PC-9 (cell line): ENCODE data around the gene BHLHA15. TPM values are rescaled to one million over a fixed set of nuclear protein-coding genes. Genes with fewer than 3 reads are reported as not detected.
"Not testable (repeated sequence)": the region's sequence is repeated elsewhere in the genome, so short reads cannot be mapped to it uniquely, and the experiment has no call there.

Experiments
- BruUV-seq: library from RNA; stranded (reverse); fragments of 400-500 nt; replicated peaks from 2 replicates; lab custom pipeline; 2021; lab: Mats Ljungman, UMichigan
- CTCF ChIA-PET: fragments of 300-600 bp; sonication (Branson Sonifier 250); formaldehyde crosslinking; loops from one replicate; lab custom pipeline; 2022; ENCODE audit warnings: antibody characterized with exemption; lab: Charles Lee
- POLR2A ChIA-PET: fragments of 300-600 bp; sonication (Branson Sonifier 250); formaldehyde crosslinking; loops from one replicate; lab custom pipeline; 2022; ENCODE audit warnings: antibody characterized with exemption; ENCODE audit not compliant: unreplicated experiment; lab: Charles Lee
- DNase-seq, 2 experiments: peaks; one replicate each; pipeline versions ENCODE4 v3.0.0 to v3.0.0-alpha.2; 2015 to 2022; ENCODE audit warnings: mixed read lengths in 1 of 2
- H2AFZ ChIP-seq: fragments of 200-600 bp; sonication (generic); 2 replicates; pipeline ENCODE4 v1.8.1; 2017; ENCODE audit warnings: antibody characterized with exemption
- H3F3A ChIP-seq: fragments of 200-600 bp; sonication (generic); 2 replicates; pipeline ENCODE4 v1.8.1; 2017; ENCODE audit warnings: antibody characterized with exemption, mild to moderate bottlenecking, low read depth; ENCODE audit not compliant: insufficient read depth
- H3K27ac ChIP-seq: fragments of 200-600 bp; sonication (generic); 2 replicates; pipeline ENCODE4 v1.6.1; 2016; ENCODE audit warnings: mixed run types
- H3K27me3 ChIP-seq: fragments of 200-600 bp; sonication (generic); 2 replicates; pipeline ENCODE4 v1.6.1; 2016; ENCODE audit warnings: low read depth, mixed run types; ENCODE audit not compliant: insufficient read depth
- H3K36me3 ChIP-seq: fragments of 200-600 bp; sonication (generic); 2 replicates; pipeline ENCODE4 v1.6.1; 2016; ENCODE audit warnings: low read depth, mixed run types
- H3K4me1 ChIP-seq: fragments of 200-600 bp; sonication (generic); replicated peaks from 2 replicates; pipeline ENCODE4 v1.6.1; 2016; ENCODE audit warnings: mixed run types; ENCODE audit not compliant: insufficient read depth
- H3K4me2 ChIP-seq: fragments of 200-600 bp; sonication (generic); 2 replicates; pipeline ENCODE4 v1.6.1; 2017; ENCODE audit warnings: mixed run types
- H3K4me3 ChIP-seq: fragments of 200-600 bp; sonication (generic); 2 replicates; pipeline ENCODE4 v1.6.1; 2016; ENCODE audit warnings: mixed run types
- H3K79me2 ChIP-seq: fragments of 200-600 bp; sonication (generic); 2 replicates; pipeline ENCODE4 v1.6.1; 2017; ENCODE audit warnings: low read depth, mixed run types
- H3K9me2 ChIP-seq: fragments of 200-600 bp; sonication (generic); 2 replicates; pipeline ENCODE4 v1.8.1; 2017; ENCODE audit warnings: mild to moderate bottlenecking; ENCODE audit not compliant: insufficient read depth
- H3K9me3 ChIP-seq: fragments of 200-600 bp; sonication (generic); 2 replicates; pipeline ENCODE4 v1.8.1; 2016; ENCODE audit warnings: low read depth; ENCODE audit not compliant: insufficient read depth
- H4K20me1 ChIP-seq: fragments of 200-600 bp; sonication (generic); 2 replicates; pipeline ENCODE4 v1.8.1; 2017; ENCODE audit not compliant: insufficient read depth
- CTCF ChIP-seq: fragments of 200-600 bp; sonication (generic); conservative IDR thresholded peaks from 2 replicates; pipeline ENCODE4 v1.6.1; 2017; ENCODE audit warnings: mixed run types, antibody characterized with exemption, mild to moderate bottlenecking, moderate library complexity
- EZH2 ChIP-seq: fragments of 200-600 bp; sonication (generic); IDR thresholded peaks from 2 replicates; pipeline ENCODE4 v1.8.0; 2017; ENCODE audit warnings: antibody characterized with exemption, low read depth
- intact Hi-C: fragments of 100-400 bp; cut with micrococcal nuclease; formaldehyde crosslinking; loops from one replicate; pipeline ENCODE4 v1.10.0; 2022; ENCODE audit not compliant: unreplicated experiment
- total RNA-seq: library from RNA; stranded (reverse); gene quantifications from 2 replicates; pipeline ENCODE4 v1.2.3, GENCODE V29; 2021

Gene BHLHA15
- total RNA-seq, 1 experiment from 2014 or later, result 0.79 TPM

GRCh38 chr7:98216941-98217622 lies 5.8 kb downstream of the BHLHA15 start:
- Histone ChIP-seq H3K27me3 (no peaks in the 10 kb centered on the region), H4K20me1 (no peaks in the 10 kb centered on the region), H3F3A (peaks cover 9% of the 10 kb centered on the region; the same call in 1 of the 2 replicates), H3K27ac (no peak overlapping the region), H3K4me2 (no peak overlapping the region), H2AFZ (no peak overlapping the region), H3K79me2 (no peaks in the 10 kb centered on the region), H3K36me3 (no peaks in the 10 kb centered on the region), H3K4me3 (no peak overlapping the region), H3K4me1 (no peaks in the 10 kb centered on the region), H3K9me3 (no peaks in the 10 kb centered on the region), H3K9me2 (no peaks in the 10 kb centered on the region)
- DNase-seq, result no peak
- POLR2A ChIA-PET, result no interaction called here
- BruUV-seq, result no TSS peak
- TF ChIP-seq CTCF, result no peak
- no peak for TF ChIP-seq EZH2
- intact Hi-C loops, result no loop called here
- CTCF ChIA-PET, result no interaction called here

DNA sequence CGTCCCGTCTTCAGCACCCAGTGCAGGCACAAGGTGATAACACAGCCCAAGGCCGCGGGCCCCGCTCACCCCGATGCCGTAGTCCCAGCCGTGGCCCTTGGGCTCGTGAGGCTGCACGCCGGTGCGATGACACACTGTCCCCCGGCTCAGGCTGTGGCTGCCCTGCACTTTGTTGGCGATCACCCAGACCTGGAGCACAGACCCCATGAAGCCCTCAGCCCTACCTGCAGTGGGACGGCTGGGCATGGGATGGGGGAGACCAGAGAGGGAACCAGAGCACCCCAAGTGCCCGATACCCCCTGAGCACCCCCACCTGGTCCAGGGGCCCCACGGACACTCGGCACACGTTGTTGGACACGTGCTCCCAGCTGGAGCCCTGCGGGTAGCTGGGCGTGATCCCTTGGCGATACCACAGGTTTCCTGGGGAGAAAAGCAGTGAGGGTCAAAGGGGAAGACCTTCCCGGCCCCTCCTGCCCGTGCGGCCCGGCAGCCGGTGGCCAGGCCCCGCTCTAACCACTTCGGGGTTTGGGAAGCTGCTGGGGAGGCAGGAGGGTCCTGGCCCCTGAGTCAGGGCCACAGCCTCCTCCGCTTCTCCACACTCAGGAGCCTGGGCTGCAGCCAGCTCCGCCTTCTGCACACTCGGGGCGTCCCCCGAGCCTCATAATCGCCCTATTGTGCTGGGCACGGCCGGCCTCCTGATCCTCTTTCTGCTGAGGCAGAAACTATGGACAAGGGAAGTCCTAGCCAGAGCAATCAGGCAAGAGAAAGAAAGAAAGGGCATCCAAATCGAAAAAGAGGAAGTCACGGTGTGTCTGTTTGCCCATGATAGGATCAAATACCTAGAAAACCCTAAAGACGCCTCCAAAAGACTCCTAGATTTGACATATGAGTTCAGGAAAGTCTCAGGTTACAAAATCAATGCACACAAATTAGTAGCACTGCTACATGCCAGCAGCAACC lies 6.7 kb downstream of the BHLHA15 start:
- intact Hi-C loops, result no loop called here
- no TSS peak for BruUV-seq
- H4K20me1 ChIP-seq, result no peaks in the 10 kb centered on the region
- no peaks in the 10 kb centered on the region for H3K27me3 ChIP-seq
- ChIA-PET POLR2A (interaction anchor here (0.6 kb wide), 1 partner anchor 19 kb away, joined by 10 read pairs; no protein-coding TSS in a partner anchor), CTCF (no interaction called here)
- H2AFZ ChIP-seq, result no peak overlapping the region
- TF ChIP-seq CTCF (no peak), EZH2 (no peak)
- no peak for DNase-seq
- no peak overlapping the region for H3K27ac ChIP-seq
- no peaks in the 10 kb centered on the region for H3K4me1 ChIP-seq
- no peaks in the 10 kb centered on the region for H3K9me3 ChIP-seq
- no peaks in the 10 kb centered on the region for H3K79me2 ChIP-seq
- H3K9me2 ChIP-seq, result no peaks in the 10 kb centered on the region
- peaks cover 9% of the 10 kb centered on the region; the same call in 1 of the 2 replicates for H3F3A ChIP-seq
- no peak overlapping the region for H3K4me2 ChIP-seq
- no peak overlapping the region for H3K4me3 ChIP-seq
- no peaks in the 10 kb centered on the region for H3K36me3 ChIP-seq

GRCh38 chr7:98219382-98219781 lies 8.1 kb downstream of the BHLHA15 start:
- H3F3A ChIP-seq, H2AFZ ChIP-seq, POLR2A ChIA-PET, H3K27me3 ChIP-seq, H3K9me2 ChIP-seq, H3K4me3 ChIP-seq, BruUV-seq, DNase-seq, H3K79me2 ChIP-seq, H3K36me3 ChIP-seq, H3K27ac ChIP-seq, intact Hi-C loops, CTCF ChIA-PET, H4K20me1 ChIP-seq, H3K4me1 ChIP-seq, H3K9me3 ChIP-seq, H3K4me2 ChIP-seq: not testable (repeated sequence)
